ENCODE data around the gene ADRB2.

- TF ChIP-seq CTCF (IDR thresholded peaks at IDR 0.05; ENCODE audit: insufficient read depth, low read depth, low read length) (no peak), EZH2 (IDR thresholded peaks at IDR 0.05; ENCODE audit: insufficient read depth, low read length) (no peak)
These were observed 3.8 kb downstream of the ADRB2 start for GRCh38 chr5:148830211-148830610.

All from astrocyte (in vitro differentiated cells and primary cell).